A549 (cell line): Measurements from ENCODE around the gene TEAD2. TPM values are rescaled to one million over a fixed set of nuclear protein-coding genes. Genes with fewer than 3 reads are reported as not detected.

Source experiments
- ATAC-seq, 2 experiments: fragments of 200-7000 bp in 1 of 2; fragments of >200 bp in 1 of 2; cut with Nextera tagmentation in 1 of 2; cut with Tn5 transposase in 1 of 2; 3 replicates each; pipeline versions ENCODE4 v1.8.0 to v1.9.1; 2018 to 2020; ENCODE audit warnings: mild to moderate bottlenecking in 1 of 2, moderate library complexity in 1 of 2
- CTCF ChIA-PET: fragments of 300-600 bp; sonication (Branson Sonifier 250); formaldehyde crosslinking; extraction: SDS; loops from one replicate; lab custom pipeline; 2021; ENCODE audit warnings: antibody characterized with exemption, inconsistent platforms; lab: Yijun Ruan, JAX
- POLR2A ChIA-PET: fragments of 350-600 bp; formaldehyde crosslinking; extraction: SDS; loops from one replicate; lab custom pipeline; 2021; ENCODE audit warnings: antibody characterized with exemption, inconsistent platforms; lab: Yijun Ruan, JAX
- DNase-seq, 2 experiments: peaks; one replicate each; pipeline versions ENCODE4 v3.0.0 to v3.0.0-alpha.2; 2011 to 2016; ENCODE audit warnings: low read depth in 1 of 2, low spot score in 1 of 2
- FAIRE-seq: peaks from 2 replicates; lab custom pipeline; 2011; peaks lifted over from hg19 to GRCh38; lab: Jason Lieb, UNC
- H3K27ac ChIP-seq, 2 experiments: fragments of >200 bp; sonication (Bioruptor Twin); formaldehyde crosslinking; 3 replicates each; pipeline ENCODE4 v1.5.1; 2016 to 2017
- H3K4me1 ChIP-seq: fragments of >200 bp; sonication (Bioruptor Twin); formaldehyde crosslinking; 3 replicates; pipeline ENCODE4 v1.6.1; 2016
- H3K4me2 ChIP-seq: fragments of >200 bp; sonication (Bioruptor Twin); formaldehyde crosslinking; 3 replicates; pipeline ENCODE4 v1.6.1; 2016
- H3K4me3 ChIP-seq: fragments of >200 bp; sonication (Bioruptor Twin); formaldehyde crosslinking; 3 replicates; pipeline ENCODE4 v1.5.1; 2016
- H3K9me3 ChIP-seq: fragments of >200 bp; sonication (Bioruptor Twin); formaldehyde crosslinking; 3 replicates; pipeline ENCODE4 v1.6.1; 2016
- BCL3 ChIP-seq: fragments of >200 bp; sonication (Bioruptor Twin); formaldehyde crosslinking; IDR thresholded peaks from 3 replicates; pipeline ENCODE4 v1.6.1; 2016
- BHLHE40 ChIP-seq: IDR thresholded peaks from 2 replicates; pipeline ENCODE4 v1.6.1; 2012; ENCODE audit warnings: low read depth, low read length, inconsistent platforms
- CBX8 ChIP-seq: fragments of 200-600 bp; sonication (generic); IDR thresholded peaks from 2 replicates; pipeline ENCODE4 v1.6.1; 2016
- CTCF ChIP-seq: fragments of >200 bp; sonication (Bioruptor Twin); formaldehyde crosslinking; IDR thresholded peaks from 3 replicates; pipeline ENCODE4 v1.5.1; 2016
- E2F6 ChIP-seq: IDR thresholded peaks from 2 replicates; pipeline ENCODE4 v1.6.1; 2012; ENCODE audit warnings: low read depth, borderline replicate concordance
- FOSL2 ChIP-seq, 2 experiments: fragments of 450-650 bp in 1 of 2; fragments of >200 bp in 1 of 2; sonication (Bioruptor Twin) in 1 of 2; formaldehyde crosslinking; IDR thresholded peaks; 2 replicates each; pipeline versions ENCODE4 v1.5.0 to v1.6.1; 2016 to 2020; ENCODE audit warnings: mild to moderate bottlenecking in 1 of 2, moderate library complexity in 1 of 2
- FOXS1 ChIP-seq: fragments of 250-450 bp; sonication (Bioruptor Pico); IDR thresholded peaks from 2 replicates; pipeline ENCODE4 v1.5.0; 2020; ENCODE audit warnings: mild to moderate bottlenecking, moderate library complexity
- HDAC2 ChIP-seq: fragments of 200-600 bp; sonication (generic); IDR thresholded peaks from 2 replicates; pipeline ENCODE4 v1.6.1; 2016
- HEYL ChIP-seq: fragments of 250-450 bp; sonication (Bioruptor Pico); IDR thresholded peaks from 2 replicates; pipeline ENCODE4 v1.8.0; 2021; ENCODE audit warnings: mild to moderate bottlenecking, moderate library complexity
- HOXA7 ChIP-seq: fragments of 250-450 bp; sonication (Bioruptor Pico); IDR thresholded peaks from 2 replicates; pipeline ENCODE4 v1.5.0; 2020; ENCODE audit warnings: mild to moderate bottlenecking, moderate library complexity
- HOXB13 ChIP-seq: fragments of 250-450 bp; sonication (Bioruptor Pico); IDR thresholded peaks from 2 replicates; pipeline ENCODE4 v1.5.0; 2020; ENCODE audit warnings: low read depth, mild to moderate bottlenecking, moderate library complexity
- JUN ChIP-seq, 2 experiments: fragments of >200 bp; sonication (Bioruptor Twin); formaldehyde crosslinking; IDR thresholded peaks; 2 replicates in 1 of 2; 3 replicates in 1 of 2; pipeline ENCODE4 v1.6.1; 2016 to 2017
- MAZ ChIP-seq: fragments of 150-350 bp; IDR thresholded peaks from 2 replicates; pipeline ENCODE4 v1.6.1; 2014; ENCODE audit warnings: antibody characterized with exemption, low read depth, low read length, borderline replicate concordance
- PBX3 ChIP-seq: IDR thresholded peaks from 2 replicates; pipeline ENCODE4 v1.6.1; 2012
- REST ChIP-seq: fragments of 200-600 bp; sonication (generic); IDR thresholded peaks from 2 replicates; pipeline ENCODE4 v1.6.1; 2016; ENCODE audit warnings: antibody characterized with exemption, mild to moderate bottlenecking, moderate library complexity
- SREBF2 ChIP-seq: fragments of 450-650 bp; IDR thresholded peaks from 2 replicates; pipeline ENCODE4 v1.6.1; 2014; ENCODE audit warnings: mild to moderate bottlenecking, moderate library complexity
- TFCP2L1 ChIP-seq: fragments of 250-450 bp; sonication (Bioruptor Pico); IDR thresholded peaks from 2 replicates; pipeline ENCODE4 v1.5.0; 2021; ENCODE audit warnings: mild to moderate bottlenecking
- ZNF302 ChIP-seq: fragments of 250-450 bp; sonication (Bioruptor Pico); IDR thresholded peaks from 2 replicates; pipeline ENCODE4 v1.9.0; 2021; ENCODE audit warnings: inconsistent platforms, mild to moderate bottlenecking, moderate library complexity
- WGBS: methylation state at CpG from one replicate; pipeline ENCODE4 v1.1.6; 2017; ENCODE audit errors: missing lambda C conversion rate; 5-methylcytosine and 5-hydroxymethylcytosine counted together
- polyA plus RNA-seq, 4 experiments: library from polyadenylated mRNA; depleted of rRNA in 3 of 4; stranded (reverse); fragments of >200 nt; fragmentation: RNase III in 1 of 4; extraction: RNeasy Plus Mini Kit Qiagen cat#74134 plus additional on column Dnase treatment in 1 of 4; gene quantifications; 2 replicates in 3 of 4; 3 replicates in 1 of 4; pipeline ENCODE4 v1.2.3, GENCODE V29; 2011 to 2017

Gene TEAD2
- polyA plus RNA-seq, 2 of the 4 experiments (the other 2 are of a cell fraction) = 15.9 to 25.3 TPM

GRCh38 chr19:49335071-49335783, 27.0 kb downstream of the TEAD2 start, which contains the start of gene CD37:
CD37 (plus strand) TSS chr19:49335406; CDS start chr19:49335541, 135 bp downstream.
- no peak within 1 kb of the TSS for H3K27ac ChIP-seq
- no peak within 1 kb of the TSS for H3K4me3 ChIP-seq
- H3K4me1 ChIP-seq = no peaks in the 10 kb centered on the region
- ChIA-PET POLR2A (no interaction called here), CTCF (interaction anchor here (0.6 to 2.0 kb wide), 4 partner anchors 13 to 36 kb away, joined by 3 to 8 read pairs (median 4); no protein-coding TSS in a partner anchor)
- H3K4me2 ChIP-seq = no peak within 1 kb of the TSS
- TF ChIP-seq FOSL2 (IDR thresholded peaks at IDR 0.05) (no peak), FOSL2 (CRISPR knock-in tag; IDR thresholded peaks at IDR 0.05) (no peak), HEYL (no peak)
- DNase-seq = no peak
- 88% methylated on average over 13 of the region's 13 CpGs for WGBS
- H3K9me3 ChIP-seq = no peaks in the 10 kb centered on the region
- no peak for ATAC-seq
- FAIRE-seq = no peak

- CTCF ChIA-PET = interaction anchor here (1.9 to 2.0 kb wide), 2 partner anchors 14 to 32 kb away, joined by 7 to 8 read pairs; no protein-coding TSS in a partner anchor
- Histone ChIP-seq H3K4me1 (no peaks in the 10 kb centered on the region), H3K4me2 (no peak overlapping the region), H3K27ac (no peak overlapping the region), H3K9me3 (no peaks in the 10 kb centered on the region), H3K4me3 (no peak overlapping the region)
- 0 out of 6 replicates have a peak, but pooled peaks have one; percentile 5 to 10 for ATAC-seq
- POLR2A ChIA-PET = interaction anchor here (0.6 kb wide), 1 partner anchor 28 kb away, joined by 4 read pairs; the partner anchor contains the start of gene TEAD2
- WGBS = 75% methylated on average over 8 of the region's 8 CpGs
- DNase-seq = no peak
- FAIRE-seq = no peak
- no peak for TF ChIP-seq MAZ
- TF ChIP-seq ZNF302 = no peak
- no peak for TF ChIP-seq CBX8
- no peak for TF ChIP-seq REST
These were observed 28.4 kb downstream of the TEAD2 start for GRCh38 chr19:49333811-49334288.

GRCh38 chr19:49333418-49333805, 28.8 kb downstream of the TEAD2 start:
- TF ChIP-seq HOXB13 (no peak), E2F6 (no peak), BCL3 (no peak), CTCF (no peak), HDAC2 (no peak), FOXS1 (CRISPR knock-in tag) (no peak), BHLHE40 (no peak), PBX3 (no peak), TFCP2L1 (no peak), HOXA7 (CRISPR knock-in tag) (no peak), JUN (IDR thresholded peaks at IDR 0.05) (no peak), FOSL2 (IDR thresholded peaks at IDR 0.05) (no peak), FOSL2 (CRISPR knock-in tag; IDR thresholded peaks at IDR 0.05) (no peak), REST (no peak), SREBF2 (no peak)
- ATAC-seq = no peak
- Histone ChIP-seq H3K4me3 (no peak overlapping the region), H3K27ac (peak overlapping the region in 1 of 2 experiments; percentile 36; a peak in 1 of 6 replicates), H3K4me1 (no peaks in the 10 kb centered on the region), H3K4me2 (no peak overlapping the region), H3K9me3 (no peaks in the 10 kb centered on the region)
- 88% methylated on average over 3 of the region's 3 CpGs for whole genome bisulfite sequencing
- CTCF ChIA-PET = interaction anchor here (0.9 to 1.9 kb wide), 2 partner anchors 31 to 65 kb away, joined by 3 to 7 read pairs; no protein-coding TSS in a partner anchor
- DNase-seq = no peak
- POLR2A ChIA-PET = interaction anchor here (0.6 kb wide), 1 partner anchor 29 kb away, joined by 4 read pairs; the partner anchor contains the start of gene TEAD2
- no peak for FAIRE-seq
